ENCODE measurements around the gene RAPGEF4. TPM values are rescaled to one million over a fixed set of nuclear protein-coding genes. Genes with fewer than 3 reads are reported as not detected.

The RAPGEF4 gene
- total and polyA plus RNA-seq, 2 of the 13 experiments (the other 11 are each of a cell fraction or from before 2014, with no cell fraction given) = 0.78 to 0.91 TPM

DNA sequence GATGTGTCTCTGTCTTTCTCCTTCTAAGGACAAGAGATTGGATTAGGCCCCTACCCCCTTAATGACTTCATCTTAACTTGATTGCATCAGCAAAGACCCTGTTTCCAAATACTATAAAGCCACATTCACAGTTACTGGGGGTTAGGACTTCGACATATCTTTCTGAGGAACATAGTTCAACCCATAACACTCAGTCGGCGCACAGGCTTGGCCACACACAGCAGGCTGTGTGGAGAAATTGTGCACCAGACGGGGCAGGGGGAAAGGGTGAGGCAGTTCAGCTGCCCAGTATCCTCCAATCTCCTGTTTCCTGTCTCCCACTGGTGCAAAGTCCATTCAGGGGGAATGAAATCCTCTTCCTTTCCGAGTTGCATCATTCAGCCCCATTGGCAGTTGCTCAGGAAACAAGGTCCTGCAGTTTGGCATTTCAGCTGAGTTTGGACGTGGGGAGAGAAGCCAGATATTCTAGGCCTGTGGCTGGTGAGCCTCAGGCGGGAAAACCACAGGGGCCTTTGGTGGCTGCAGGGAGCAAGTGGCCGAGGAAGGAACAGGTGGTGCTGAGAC lies 9.4 kb upstream of the RAPGEF4 start (continued):
- TF ChIP-seq, protein P1, sequence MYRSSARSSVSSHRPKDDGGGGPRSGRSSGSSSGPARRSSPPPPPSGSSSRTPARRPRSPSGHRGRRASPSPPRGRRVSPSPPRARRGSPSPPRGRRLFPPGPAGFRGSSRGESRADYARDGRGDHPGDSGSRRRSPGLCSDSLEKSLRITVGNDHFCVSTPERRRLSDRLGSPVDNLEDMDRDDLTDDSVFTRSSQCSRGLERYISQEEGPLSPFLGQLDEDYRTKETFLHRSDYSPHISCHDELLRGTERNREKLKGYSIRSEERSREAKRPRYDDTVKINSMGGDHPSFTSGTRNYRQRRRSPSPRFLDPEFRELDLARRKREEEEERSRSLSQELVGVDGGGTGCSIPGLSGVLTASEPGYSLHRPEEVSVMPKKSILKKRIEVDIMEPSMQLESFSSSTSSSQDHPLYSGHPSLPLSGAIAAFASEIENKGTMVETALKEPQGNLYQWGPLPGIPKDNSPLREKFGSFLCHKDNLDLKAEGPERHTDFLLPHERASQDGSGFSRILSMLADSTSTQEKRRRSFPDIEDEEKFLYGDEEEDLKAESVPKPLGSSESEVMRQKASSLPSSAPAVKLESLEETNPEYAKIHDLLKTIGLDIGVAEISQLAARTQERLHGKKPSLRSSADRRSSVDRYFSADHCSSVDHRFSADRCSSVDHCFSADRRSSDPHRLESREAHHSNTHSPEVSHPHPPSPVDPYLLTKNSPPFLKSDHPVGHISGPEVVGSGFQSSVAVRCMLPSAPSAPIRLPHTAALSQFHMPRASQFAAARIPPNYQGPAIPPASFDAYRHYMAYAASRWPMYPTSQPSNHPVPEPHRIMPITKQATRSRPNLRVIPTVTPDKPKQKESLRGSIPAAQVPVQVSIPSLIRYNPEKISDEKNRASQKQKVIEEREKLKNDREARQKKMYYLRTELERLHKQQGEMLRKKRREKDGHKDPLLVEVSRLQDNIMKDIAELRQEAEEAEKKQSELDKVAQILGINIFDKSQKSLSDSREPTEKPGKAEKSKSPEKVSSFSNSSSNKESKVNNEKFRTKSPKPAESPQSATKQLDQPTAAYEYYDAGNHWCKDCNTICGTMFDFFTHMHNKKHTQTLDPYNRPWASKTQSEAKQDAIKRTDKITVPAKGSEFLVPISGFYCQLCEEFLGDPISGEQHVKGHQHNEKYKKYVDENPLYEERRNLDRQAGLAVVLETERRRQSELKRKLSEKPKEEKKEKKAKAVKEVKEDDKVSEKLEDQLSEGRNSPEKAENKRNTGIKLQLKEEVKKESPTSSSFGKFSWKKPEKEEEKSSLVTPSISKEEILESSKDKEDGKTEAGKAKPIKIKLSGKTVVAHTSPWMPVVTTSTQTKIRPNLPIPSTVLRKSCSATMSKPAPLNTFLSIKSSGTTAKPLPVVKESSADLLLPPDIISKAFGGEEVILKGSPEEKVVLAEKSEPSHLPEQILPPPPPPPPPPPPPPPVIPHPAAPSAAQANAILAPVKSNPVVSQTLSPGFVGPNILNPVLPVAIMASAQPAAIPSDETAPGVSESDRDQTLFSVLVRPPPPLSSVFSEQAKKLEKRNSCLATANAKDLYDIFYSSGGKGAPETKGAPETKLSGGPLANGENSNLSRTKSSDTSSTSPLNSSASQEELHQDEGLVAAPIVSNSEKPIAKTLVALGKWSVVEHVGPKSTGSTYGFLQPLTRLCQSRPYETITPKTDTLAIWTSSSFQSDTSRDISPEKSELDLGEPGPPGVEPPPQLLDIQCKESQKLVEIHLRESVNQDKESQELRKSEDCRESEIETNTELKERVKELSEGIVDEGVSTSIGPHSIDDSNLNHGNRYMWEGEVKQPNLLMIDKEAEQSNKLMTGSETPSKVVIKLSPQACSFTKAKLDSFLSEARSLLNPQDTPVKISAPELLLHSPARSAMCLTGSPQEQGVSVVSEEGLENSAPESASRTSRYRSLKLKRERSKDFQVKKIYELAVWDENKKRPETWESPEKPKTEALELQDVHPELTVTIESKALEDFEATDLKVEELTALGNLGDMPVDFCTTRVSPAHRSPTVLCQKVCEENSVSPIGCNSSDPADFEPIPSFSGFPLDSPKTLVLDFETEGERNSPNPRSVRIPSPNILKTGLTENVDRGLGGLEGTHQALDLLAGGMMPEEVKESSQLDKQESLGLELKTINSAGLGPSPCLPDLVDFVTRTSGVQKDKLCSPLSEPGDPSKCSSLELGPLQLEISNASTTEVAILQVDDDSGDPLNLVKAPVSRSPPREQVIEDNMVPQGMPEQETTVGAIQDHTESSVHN (CRISPR knock-in tag; IDR thresholded peaks at IDR 0.05) = peak; percentile 35; the same call in 1 of the 2 replicates
- TF ChIP-seq, protein P2, sequence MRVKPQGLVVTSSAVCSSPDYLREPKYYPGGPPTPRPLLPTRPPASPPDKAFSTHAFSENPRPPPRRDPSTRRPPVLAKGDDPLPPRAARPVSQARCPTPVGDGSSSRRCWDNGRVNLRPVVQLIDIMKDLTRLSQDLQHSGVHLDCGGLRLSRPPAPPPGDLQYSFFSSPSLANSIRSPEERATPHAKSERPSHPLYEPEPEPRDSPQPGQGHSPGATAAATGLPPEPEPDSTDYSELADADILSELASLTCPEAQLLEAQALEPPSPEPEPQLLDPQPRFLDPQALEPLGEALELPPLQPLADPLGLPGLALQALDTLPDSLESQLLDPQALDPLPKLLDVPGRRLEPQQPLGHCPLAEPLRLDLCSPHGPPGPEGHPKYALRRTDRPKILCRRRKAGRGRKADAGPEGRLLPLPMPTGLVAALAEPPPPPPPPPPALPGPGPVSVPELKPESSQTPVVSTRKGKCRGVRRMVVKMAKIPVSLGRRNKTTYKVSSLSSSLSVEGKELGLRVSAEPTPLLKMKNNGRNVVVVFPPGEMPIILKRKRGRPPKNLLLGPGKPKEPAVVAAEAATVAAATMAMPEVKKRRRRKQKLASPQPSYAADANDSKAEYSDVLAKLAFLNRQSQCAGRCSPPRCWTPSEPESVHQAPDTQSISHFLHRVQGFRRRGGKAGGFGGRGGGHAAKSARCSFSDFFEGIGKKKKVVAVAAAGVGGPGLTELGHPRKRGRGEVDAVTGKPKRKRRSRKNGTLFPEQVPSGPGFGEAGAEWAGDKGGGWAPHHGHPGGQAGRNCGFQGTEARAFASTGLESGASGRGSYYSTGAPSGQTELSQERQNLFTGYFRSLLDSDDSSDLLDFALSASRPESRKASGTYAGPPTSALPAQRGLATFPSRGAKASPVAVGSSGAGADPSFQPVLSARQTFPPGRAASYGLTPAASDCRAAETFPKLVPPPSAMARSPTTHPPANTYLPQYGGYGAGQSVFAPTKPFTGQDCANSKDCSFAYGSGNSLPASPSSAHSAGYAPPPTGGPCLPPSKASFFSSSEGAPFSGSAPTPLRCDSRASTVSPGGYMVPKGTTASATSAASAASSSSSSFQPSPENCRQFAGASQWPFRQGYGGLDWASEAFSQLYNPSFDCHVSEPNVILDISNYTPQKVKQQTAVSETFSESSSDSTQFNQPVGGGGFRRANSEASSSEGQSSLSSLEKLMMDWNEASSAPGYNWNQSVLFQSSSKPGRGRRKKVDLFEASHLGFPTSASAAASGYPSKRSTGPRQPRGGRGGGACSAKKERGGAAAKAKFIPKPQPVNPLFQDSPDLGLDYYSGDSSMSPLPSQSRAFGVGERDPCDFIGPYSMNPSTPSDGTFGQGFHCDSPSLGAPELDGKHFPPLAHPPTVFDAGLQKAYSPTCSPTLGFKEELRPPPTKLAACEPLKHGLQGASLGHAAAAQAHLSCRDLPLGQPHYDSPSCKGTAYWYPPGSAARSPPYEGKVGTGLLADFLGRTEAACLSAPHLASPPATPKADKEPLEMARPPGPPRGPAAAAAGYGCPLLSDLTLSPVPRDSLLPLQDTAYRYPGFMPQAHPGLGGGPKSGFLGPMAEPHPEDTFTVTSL (CRISPR knock-in tag; IDR thresholded peaks at IDR 0.05; ENCODE audit: borderline replicate concordance) = peak; percentile 88; the same call in 1 of the 2 replicates
- TF ChIP-seq, protein P3, sequence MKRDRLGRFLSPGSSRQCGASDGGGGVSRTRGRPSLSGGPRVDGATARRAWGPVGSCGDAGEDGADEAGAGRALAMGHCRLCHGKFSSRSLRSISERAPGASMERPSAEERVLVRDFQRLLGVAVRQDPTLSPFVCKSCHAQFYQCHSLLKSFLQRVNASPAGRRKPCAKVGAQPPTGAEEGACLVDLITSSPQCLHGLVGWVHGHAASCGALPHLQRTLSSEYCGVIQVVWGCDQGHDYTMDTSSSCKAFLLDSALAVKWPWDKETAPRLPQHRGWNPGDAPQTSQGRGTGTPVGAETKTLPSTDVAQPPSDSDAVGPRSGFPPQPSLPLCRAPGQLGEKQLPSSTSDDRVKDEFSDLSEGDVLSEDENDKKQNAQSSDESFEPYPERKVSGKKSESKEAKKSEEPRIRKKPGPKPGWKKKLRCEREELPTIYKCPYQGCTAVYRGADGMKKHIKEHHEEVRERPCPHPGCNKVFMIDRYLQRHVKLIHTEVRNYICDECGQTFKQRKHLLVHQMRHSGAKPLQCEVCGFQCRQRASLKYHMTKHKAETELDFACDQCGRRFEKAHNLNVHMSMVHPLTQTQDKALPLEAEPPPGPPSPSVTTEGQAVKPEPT (CRISPR knock-in tag; IDR thresholded peaks at IDR 0.05; ENCODE audit: low read depth) = 0 out of 2 replicates have a peak, but pooled peaks have one; percentile 36
- TF ChIP-seq, protein P4, sequence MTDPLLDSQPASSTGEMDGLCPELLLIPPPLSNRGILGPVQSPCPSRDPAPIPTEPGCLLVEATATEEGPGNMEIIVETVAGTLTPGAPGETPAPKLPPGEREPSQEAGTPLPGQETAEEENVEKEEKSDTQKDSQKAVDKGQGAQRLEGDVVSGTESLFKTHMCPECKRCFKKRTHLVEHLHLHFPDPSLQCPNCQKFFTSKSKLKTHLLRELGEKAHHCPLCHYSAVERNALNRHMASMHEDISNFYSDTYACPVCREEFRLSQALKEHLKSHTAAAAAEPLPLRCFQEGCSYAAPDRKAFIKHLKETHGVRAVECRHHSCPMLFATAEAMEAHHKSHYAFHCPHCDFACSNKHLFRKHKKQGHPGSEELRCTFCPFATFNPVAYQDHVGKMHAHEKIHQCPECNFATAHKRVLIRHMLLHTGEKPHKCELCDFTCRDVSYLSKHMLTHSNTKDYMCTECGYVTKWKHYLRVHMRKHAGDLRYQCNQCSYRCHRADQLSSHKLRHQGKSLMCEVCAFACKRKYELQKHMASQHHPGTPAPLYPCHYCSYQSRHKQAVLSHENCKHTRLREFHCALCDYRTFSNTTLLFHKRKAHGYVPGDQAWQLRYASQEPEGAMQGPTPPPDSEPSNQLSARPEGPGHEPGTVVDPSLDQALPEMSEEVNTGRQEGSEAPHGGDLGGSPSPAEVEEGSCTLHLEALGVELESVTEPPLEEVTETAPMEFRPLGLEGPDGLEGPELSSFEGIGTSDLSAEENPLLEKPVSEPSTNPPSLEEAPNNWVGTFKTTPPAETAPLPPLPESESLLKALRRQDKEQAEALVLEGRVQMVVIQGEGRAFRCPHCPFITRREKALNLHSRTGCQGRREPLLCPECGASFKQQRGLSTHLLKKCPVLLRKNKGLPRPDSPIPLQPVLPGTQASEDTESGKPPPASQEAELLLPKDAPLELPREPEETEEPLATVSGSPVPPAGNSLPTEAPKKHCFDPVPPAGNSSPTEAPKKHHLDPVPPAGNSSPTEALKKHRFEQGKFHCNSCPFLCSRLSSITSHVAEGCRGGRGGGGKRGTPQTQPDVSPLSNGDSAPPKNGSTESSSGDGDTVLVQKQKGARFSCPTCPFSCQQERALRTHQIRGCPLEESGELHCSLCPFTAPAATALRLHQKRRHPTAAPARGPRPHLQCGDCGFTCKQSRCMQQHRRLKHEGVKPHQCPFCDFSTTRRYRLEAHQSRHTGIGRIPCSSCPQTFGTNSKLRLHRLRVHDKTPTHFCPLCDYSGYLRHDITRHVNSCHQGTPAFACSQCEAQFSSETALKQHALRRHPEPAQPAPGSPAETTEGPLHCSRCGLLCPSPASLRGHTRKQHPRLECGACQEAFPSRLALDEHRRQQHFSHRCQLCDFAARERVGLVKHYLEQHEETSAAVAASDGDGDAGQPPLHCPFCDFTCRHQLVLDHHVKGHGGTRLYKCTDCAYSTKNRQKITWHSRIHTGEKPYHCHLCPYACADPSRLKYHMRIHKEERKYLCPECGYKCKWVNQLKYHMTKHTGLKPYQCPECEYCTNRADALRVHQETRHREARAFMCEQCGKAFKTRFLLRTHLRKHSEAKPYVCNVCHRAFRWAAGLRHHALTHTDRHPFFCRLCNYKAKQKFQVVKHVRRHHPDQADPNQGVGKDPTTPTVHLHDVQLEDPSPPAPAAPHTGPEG (CRISPR knock-in tag; IDR thresholded peaks at IDR 0.05) = peak; percentile 6; the same call in 1 of the 2 replicates
- TF ChIP-seq SAFB2 (CRISPR knock-in tag; IDR thresholded peaks at IDR 0.05; ENCODE audit: borderline replicate concordance, low read depth) = no peak

Data from HepG2 (cell line).